ENCODE results near the gene KCNAB1.

DNA sequence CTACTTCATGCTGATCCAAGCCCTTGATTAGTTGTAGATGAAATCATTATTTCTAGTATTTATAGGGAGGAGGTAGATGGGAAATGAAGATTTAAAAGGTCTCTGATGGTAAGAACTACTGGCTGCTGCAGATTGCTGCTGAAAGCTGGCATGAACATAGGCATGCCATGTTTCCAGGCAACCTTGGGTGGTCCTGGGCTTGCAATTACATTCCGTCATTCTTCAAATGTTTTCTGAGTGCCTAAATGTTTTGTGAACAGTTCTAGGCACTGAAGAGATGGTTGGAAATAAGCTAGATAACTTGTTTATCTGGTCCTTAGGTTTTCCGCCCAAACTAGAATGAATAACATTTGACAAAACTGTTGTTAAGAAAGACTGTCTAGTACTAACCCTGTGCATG, 95.8 kb downstream of the KCNAB1 start:
- TF ChIP-seq HDGF (IDR thresholded peaks at IDR 0.05; ENCODE audit: borderline replicate concordance) = no peak
- TF ChIP-seq CTBP1 (IDR thresholded peaks at IDR 0.05; ENCODE audit: borderline replicate concordance) = no peak
- no peak for TF ChIP-seq ZNF384 (IDR thresholded peaks at IDR 0.05)
- no peak for TF ChIP-seq LEF1 (IDR thresholded peaks at IDR 0.05; ENCODE audit: borderline replicate concordance)
- TF ChIP-seq BHLHE40 (IDR thresholded peaks at IDR 0.05; ENCODE audit: borderline replicate concordance) = no peak

Data from HEK293T (cell line).